Common myeloid progenitor, CD34-positive (primary cell): ENCODE measurements around the gene MYO3A.
A peak's percentile ranks its signal among the peaks of the same experiment; 100 is the strongest.
"Not testable (repeated sequence)": the region's sequence is repeated elsewhere in the genome, so short reads cannot be mapped to it uniquely, and the experiment has no call there.

ENCODE experiments used
- CTCF ChIA-PET: fragments of 350-600 bp; sonication (Branson Sonifier 250); formaldehyde crosslinking; loops from one replicate; lab custom pipeline; 2021; ENCODE audit warnings: antibody characterized with exemption; lab: Charles Lee
- POLR2A ChIA-PET: fragments of 350-600 bp; sonication (Branson Sonifier 250); formaldehyde crosslinking; loops from one replicate; lab custom pipeline; 2021; ENCODE audit warnings: antibody characterized with exemption; lab: Charles Lee
- DNase-seq, 3 donors: peaks; one replicate each; pipeline versions ENCODE4 v3.0.0 to v3.0.0-alpha.2; 2013
- H3K27ac ChIP-seq, 2 experiments: 1 replicate in 1 of 2; 2 replicates in 1 of 2; pipeline ENCODE4 v1.7.0; 2013; ENCODE audit warnings: inconsistent platforms in 2 of 2, low read length in 2 of 2, mild to moderate bottlenecking in 2 of 2, low read depth in 1 of 2, moderate library complexity in 1 of 2; ENCODE audit not compliant: severe bottlenecking in 2 of 2, insufficient read depth in 1 of 2, poor library complexity in 1 of 2
- H3K27me3 ChIP-seq, 5 experiments: replicated peaks in 2 of 5; 1 replicate in 3 of 5; 2 replicates in 2 of 5; pipeline versions ENCODE4 v1.6.1 to v1.7.0; 2013; ENCODE audit warnings: low read length in 4 of 5, mild to moderate bottlenecking in 2 of 5, moderate library complexity in 2 of 5, inconsistent platforms in 1 of 5; ENCODE audit not compliant: insufficient read depth in 5 of 5, control insufficient read depth in 4 of 5
- H3K36me3 ChIP-seq, 4 experiments: 1 replicate in 2 of 4; 2 replicates in 2 of 4; pipeline versions ENCODE4 v1.6.1 to v1.7.0; 2013; ENCODE audit warnings: low read length in 3 of 4, control low read depth in 1 of 4, mild to moderate bottlenecking in 1 of 4; ENCODE audit not compliant: control insufficient read depth in 4 of 4, insufficient read depth in 4 of 4
- H3K4me1 ChIP-seq, 4 experiments: 1 replicate in 3 of 4; 2 replicates in 1 of 4; pipeline versions ENCODE4 v1.6.1 to v1.7.1; 2013; ENCODE audit warnings: low read length in 3 of 4, mild to moderate bottlenecking in 3 of 4, control low read depth in 1 of 4, inconsistent platforms in 1 of 4, moderate library complexity in 1 of 4; ENCODE audit not compliant: control insufficient read depth in 4 of 4, insufficient read depth in 4 of 4; ENCODE audit errors: control extremely low read depth in 1 of 4
- H3K4me3 ChIP-seq, 7 experiments: 1 replicate in 4 of 7; 2 replicates in 3 of 7; pipeline versions ENCODE4 v1.5.1 to v1.7.0; 2013; ENCODE audit warnings: mild to moderate bottlenecking in 7 of 7, low read length in 6 of 7, moderate library complexity in 6 of 7, inconsistent platforms in 2 of 7, low read depth in 2 of 7, control low read depth in 1 of 7; ENCODE audit not compliant: insufficient read depth in 4 of 7, control insufficient read depth in 1 of 7; ENCODE audit errors: extremely low read depth in 1 of 7
- H3K9me3 ChIP-seq, 5 experiments: 1 replicate in 4 of 5; 2 replicates in 1 of 5; pipeline versions ENCODE4 v1.6.1 to v1.7.1; 2013; ENCODE audit warnings: low read length in 4 of 5, mild to moderate bottlenecking in 2 of 5, inconsistent platforms in 1 of 5, low read depth in 1 of 5, moderate library complexity in 1 of 5; ENCODE audit not compliant: control insufficient read depth in 4 of 5, insufficient read depth in 2 of 5; ENCODE audit errors: control extremely low read depth in 1 of 5
- WGBS: methylation state at CpG from one replicate; pipeline ENCODE4 v1.1.5; 2013; ENCODE audit not compliant: insufficient coverage; 5-methylcytosine and 5-hydroxymethylcytosine counted together

MYO3A gene

GRCh38 chr10:26093229-26093628 is 159.2 kb downstream of the MYO3A start:
- H3K9me3 ChIP-seq: no peaks in the 10 kb centered on the region
- no peak overlapping the region for H3K27ac ChIP-seq
- H3K27me3 ChIP-seq: peaks cover 0 to 4% (median 0%) of the 10 kb centered on the region in 5 experiments
- ChIA-PET POLR2A (no interaction called here), CTCF (no interaction called here)
- no peak for DNase-seq
- H3K4me1 ChIP-seq: no peaks in the 10 kb centered on the region
- WGBS: no CpG with 5 or more reads among the region's 1 CpG
- no peak overlapping the region for H3K4me3 ChIP-seq
- H3K36me3 ChIP-seq: no peaks in the 10 kb centered on the region

GRCh38 chr10:26095781-26096180 is 161.8 kb downstream of the MYO3A start:
- no peaks in the 10 kb centered on the region for H3K9me3 ChIP-seq
- H3K36me3 ChIP-seq: no peaks in the 10 kb centered on the region
- WGBS: no CpG with 5 or more reads among the region's 4 CpGs

GRCh38 chr10:26097549-26097948 is 163.5 kb downstream of the MYO3A start:
- H3K4me3 ChIP-seq, H3K27me3 ChIP-seq, POLR2A ChIA-PET, H3K9me3 ChIP-seq, H3K27ac ChIP-seq, H3K4me1 ChIP-seq, H3K36me3 ChIP-seq, DNase-seq, CTCF ChIA-PET: not testable (repeated sequence)
- WGBS: no CpG with 5 or more reads among the region's 1 CpG

More at GRCh38 chr10:26095781-26096180, 161.8 kb downstream of the MYO3A start:
- peaks cover 0 to 2% (median 0%) of the 10 kb centered on the region in 5 experiments for H3K27me3 ChIP-seq
- H3K27ac ChIP-seq: no peak overlapping the region
- H3K4me3 ChIP-seq: no peak overlapping the region
- no peaks in the 10 kb centered on the region for H3K4me1 ChIP-seq
- DNase-seq: no peak
- POLR2A ChIA-PET: no interaction called here
- CTCF ChIA-PET: no interaction called here

GRCh38 chr10:26112532-26112931 is 178.5 kb downstream of the MYO3A start:
- Histone ChIP-seq H3K36me3 (no peaks in the 10 kb centered on the region), H3K4me3 (no peak overlapping the region), H3K9me3 (no peaks in the 10 kb centered on the region), H3K27ac (no peak overlapping the region), H3K27me3 (peaks cover 0 to 6% (median 3%) of the 10 kb centered on the region in 5 experiments), H3K4me1 (no peaks in the 10 kb centered on the region)
- DNase-seq: no peak
- ChIA-PET CTCF (no interaction called here), POLR2A (no interaction called here)
- 90% methylated on average over 2 of the region's 3 CpGs for WGBS

GRCh38 chr10:26138613-26139012 is 204.6 kb downstream of the MYO3A start:
- no peak overlapping the region for H3K4me3 ChIP-seq
- ChIA-PET POLR2A (no interaction called here), CTCF (interaction anchor here (1.4 kb wide), 1 partner anchor 10 kb away, joined by 3 read pairs; no protein-coding TSS in a partner anchor)
- peaks cover 0 to 5% (median 0%) of the 10 kb centered on the region in 5 experiments for H3K27me3 ChIP-seq
- H3K36me3 ChIP-seq: no peaks in the 10 kb centered on the region
- 100% methylated on average over 3 of the region's 3 CpGs for WGBS
- H3K9me3 ChIP-seq: peaks cover 0 to 7% (median 2%) of the 10 kb centered on the region in 5 experiments
- no peak for DNase-seq
- no peaks in the 10 kb centered on the region for H3K4me1 ChIP-seq
- H3K27ac ChIP-seq: no peak overlapping the region

GRCh38 chr10:26156019-26156418 is 222.0 kb downstream of the MYO3A start:
- H3K9me3 ChIP-seq: peaks cover 0 to 2% (median 0%) of the 10 kb centered on the region in 5 experiments
- no peak overlapping the region for H3K27ac ChIP-seq
- CTCF ChIA-PET: no interaction called here
- peaks cover 0 to 2% (median 0%) of the 10 kb centered on the region in 5 experiments for H3K27me3 ChIP-seq
- H3K4me1 ChIP-seq: no peaks in the 10 kb centered on the region
- no peak overlapping the region for H3K4me3 ChIP-seq
- DNase-seq: no peak
- POLR2A ChIA-PET: no interaction called here
- H3K36me3 ChIP-seq: no peaks in the 10 kb centered on the region
- WGBS: 99% methylated on average over 5 of the region's 7 CpGs

GRCh38 chr10:26157734-26158133 is 223.7 kb downstream of the MYO3A start:
- H3K9me3 ChIP-seq: no peaks in the 10 kb centered on the region
- CTCF ChIA-PET: interaction anchor here (0.6 kb wide), 1 partner anchor 445 kb away, joined by 3 read pairs; no protein-coding TSS in a partner anchor
- H3K27me3 ChIP-seq: peaks cover 0 to 3% (median 2%) of the 10 kb centered on the region in 5 experiments
- H3K4me1 ChIP-seq: no peaks in the 10 kb centered on the region
- POLR2A ChIA-PET: no interaction called here
- peak in 1 of 3 donors; percentile 4 for DNase-seq
- no peaks in the 10 kb centered on the region for H3K36me3 ChIP-seq
- H3K4me3 ChIP-seq: no peak overlapping the region
- H3K27ac ChIP-seq: no peak overlapping the region
- WGBS: 57% methylated on average over 1 of the region's 4 CpGs
